DMS153 (cell line): ENCODE measurements around the gene NOSIP.
A peak's percentile ranks its signal among the peaks of the same experiment; 100 is the strongest.
"Not testable (repeated sequence)": the region's sequence is repeated elsewhere in the genome, so short reads cannot be mapped to it uniquely, and the experiment has no call there.

ENCODE experiments used
- DNase-seq: peaks from one replicate; lab custom pipeline; 2025; lab: John Stamatoyannopoulos, UW

The NOSIP gene

GRCh38 chr19:49580264-49581006 lies at the start of gene NOSIP:
Gene NOSIP, minus strand, starts transcription at chr19:49580556. Its CDS starts 19,865 bp downstream, at chr19:49560691.
- DNase-seq, result peak; percentile 93

GRCh38 chr19:49629659-49630058 lies 49.3 kb upstream of the NOSIP start:
- DNase-seq, result no peak

DNA sequence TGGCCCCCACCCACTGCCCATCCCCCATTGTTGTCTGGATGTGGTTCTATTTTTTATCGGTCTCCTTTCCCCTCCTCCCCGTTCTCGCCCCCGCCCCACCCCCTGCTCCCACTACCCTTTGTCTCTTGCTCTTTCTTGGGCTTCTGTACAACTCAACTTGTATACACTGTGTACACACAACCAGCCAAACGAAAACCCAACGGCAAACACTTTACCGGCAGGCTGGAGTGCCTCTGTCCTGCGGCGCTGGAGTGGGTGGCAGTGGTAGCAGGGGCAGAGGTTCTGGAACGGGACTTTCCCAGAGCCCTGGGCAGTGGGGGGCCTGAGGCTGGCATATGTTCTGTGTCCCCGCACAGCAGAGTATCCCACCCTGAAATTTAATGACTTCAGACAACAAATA lies 45.9 kb upstream of the NOSIP start:
- no peak for DNase-seq

- DNase-seq, result no peak
Observed at GRCh38 chr19:49624967-49625910, 44.9 kb upstream of the NOSIP start.

DNA sequence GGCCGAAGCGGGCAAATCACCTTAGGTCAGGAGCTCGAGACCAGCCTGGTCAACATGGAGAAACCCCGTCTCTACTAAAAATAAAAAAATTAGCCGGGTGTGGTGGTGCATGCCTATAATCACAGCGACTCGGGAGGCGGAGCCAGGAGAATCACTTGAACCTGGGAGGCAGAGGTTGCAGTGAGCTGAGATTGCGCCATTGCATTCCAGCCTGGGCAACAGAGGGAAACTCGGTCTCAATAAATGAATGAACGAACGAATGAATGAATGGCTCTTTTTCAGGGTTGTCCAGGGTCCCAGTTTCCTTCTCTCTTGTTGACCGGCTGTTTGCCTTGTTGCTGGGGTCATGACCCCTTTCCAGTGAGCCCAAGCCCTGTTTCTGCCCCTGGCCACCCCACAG lies 37.5 kb upstream of the NOSIP start:
- DNase-seq, result not testable (repeated sequence)

DNA sequence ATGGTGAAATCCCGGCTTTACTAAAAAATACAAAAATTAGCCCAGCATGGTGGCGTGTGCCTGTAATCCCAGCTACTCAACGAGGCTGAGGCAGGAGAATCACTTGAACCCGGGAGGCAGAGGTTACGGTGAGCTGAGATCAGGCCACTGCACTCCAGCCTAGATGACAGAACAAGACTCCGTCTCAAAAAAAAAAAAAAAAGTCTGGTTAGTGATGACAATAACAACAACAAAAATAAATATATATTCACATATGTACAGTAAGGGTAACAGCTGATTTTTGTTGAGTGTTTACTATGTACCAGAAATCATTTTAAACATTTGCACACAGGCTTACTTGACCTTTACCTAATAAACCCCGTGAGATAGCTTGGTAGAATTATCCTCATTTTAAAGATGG lies 36.6 kb upstream of the NOSIP start:
- DNase-seq, result no peak

- no peak for DNase-seq
Observed at GRCh38 chr19:49616532-49616931, 36.2 kb upstream of the NOSIP start.

DNA sequence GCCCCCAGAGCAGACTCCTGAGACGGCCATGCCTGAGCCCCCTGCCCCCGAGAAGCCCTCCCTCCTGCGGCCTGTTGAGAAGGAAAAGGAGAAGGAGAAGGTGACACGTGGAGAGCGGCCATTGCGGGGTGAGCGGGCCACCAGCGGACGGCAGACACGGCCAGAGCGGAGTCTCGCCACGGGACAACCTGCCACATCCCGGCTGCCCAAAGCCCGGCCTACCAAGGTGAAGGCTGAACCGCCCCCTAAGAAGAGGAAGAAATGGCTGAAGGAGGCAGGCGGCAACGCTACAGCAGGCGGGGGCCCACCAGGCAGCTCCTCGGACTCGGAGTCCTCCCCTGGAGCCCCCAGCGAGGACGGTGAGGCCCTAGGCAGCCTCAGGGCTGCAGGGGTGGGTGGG lies 35.5 kb upstream of the NOSIP start:
- DNase-seq, result no peak

- DNase-seq, result no peak
Observed at GRCh38 chr19:49614096-49614833, 33.9 kb upstream of the NOSIP start.

DNA sequence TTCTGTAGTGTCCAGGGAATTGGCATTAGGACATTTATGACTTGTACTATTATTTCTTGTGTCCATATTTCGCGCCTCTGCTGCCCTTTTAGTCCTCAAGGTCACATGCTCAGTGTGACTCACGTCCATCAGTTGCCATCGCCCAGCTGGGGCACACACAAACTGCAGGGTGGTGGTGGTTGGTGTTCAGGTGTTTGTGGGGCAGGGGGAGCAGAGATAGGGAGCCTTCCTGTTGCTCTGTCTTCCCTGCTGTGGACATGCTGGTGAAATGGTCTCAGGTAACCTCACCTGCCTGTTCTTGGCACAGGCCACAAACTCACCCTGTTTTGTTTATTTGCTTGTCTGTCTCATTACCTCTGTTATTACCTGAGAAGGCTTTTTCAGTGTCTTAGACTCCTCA lies 33.0 kb upstream of the NOSIP start:
- DNase-seq, result no peak

GRCh38 chr19:49609499-49610092 lies 29.2 kb upstream of the NOSIP start:
- no peak for DNase-seq

DNA sequence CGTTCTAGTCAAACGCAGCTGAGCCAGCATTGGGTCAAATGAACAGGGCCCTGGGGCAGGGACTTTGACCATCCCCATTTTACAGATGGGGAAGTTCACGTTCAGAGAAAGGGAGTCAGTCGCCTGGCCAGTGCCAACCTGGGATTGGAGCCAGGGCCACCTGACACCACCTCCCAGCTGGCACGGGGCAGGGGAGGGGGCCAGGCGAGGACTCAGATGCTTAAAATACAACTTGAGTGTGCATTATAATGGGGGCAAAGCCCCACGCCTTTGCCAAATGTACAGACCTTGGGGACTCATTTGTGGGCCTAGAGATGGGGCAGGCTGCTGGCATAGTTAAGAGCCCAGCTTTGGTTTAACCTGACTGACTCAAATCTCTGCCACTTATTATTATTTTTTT lies 25.2 kb upstream of the NOSIP start:
- no peak for DNase-seq

GRCh38 chr19:49602806-49603205 lies 22.4 kb upstream of the NOSIP start:
- DNase-seq, result no peak

DNA sequence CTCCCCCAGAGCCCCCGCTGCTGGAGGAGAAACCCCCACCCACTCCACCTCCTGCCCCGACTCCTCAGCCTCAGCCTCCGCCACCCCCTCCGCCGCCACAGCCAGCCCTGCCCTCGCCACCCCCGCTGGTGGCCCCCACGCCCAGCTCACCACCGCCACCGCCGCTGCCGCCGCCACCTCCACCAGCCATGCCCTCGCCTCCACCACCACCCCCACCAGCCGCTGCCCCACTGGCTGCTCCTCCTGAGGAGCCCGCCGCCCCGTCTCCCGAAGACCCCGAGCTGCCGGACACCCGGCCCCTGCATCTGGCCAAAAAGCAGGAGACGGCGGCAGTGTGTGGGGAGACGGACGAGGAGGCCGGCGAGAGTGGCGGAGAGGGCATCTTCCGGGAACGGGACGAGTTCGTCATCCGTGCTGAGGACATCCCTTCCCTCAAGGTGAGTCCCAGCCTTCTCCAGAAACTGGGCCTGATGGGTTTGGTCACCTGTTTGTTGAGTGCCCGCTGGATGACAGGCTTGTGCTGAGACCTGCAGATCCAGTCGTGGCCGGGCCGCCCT lies 21.2 kb upstream of the NOSIP start:
- no peak for DNase-seq

DNA sequence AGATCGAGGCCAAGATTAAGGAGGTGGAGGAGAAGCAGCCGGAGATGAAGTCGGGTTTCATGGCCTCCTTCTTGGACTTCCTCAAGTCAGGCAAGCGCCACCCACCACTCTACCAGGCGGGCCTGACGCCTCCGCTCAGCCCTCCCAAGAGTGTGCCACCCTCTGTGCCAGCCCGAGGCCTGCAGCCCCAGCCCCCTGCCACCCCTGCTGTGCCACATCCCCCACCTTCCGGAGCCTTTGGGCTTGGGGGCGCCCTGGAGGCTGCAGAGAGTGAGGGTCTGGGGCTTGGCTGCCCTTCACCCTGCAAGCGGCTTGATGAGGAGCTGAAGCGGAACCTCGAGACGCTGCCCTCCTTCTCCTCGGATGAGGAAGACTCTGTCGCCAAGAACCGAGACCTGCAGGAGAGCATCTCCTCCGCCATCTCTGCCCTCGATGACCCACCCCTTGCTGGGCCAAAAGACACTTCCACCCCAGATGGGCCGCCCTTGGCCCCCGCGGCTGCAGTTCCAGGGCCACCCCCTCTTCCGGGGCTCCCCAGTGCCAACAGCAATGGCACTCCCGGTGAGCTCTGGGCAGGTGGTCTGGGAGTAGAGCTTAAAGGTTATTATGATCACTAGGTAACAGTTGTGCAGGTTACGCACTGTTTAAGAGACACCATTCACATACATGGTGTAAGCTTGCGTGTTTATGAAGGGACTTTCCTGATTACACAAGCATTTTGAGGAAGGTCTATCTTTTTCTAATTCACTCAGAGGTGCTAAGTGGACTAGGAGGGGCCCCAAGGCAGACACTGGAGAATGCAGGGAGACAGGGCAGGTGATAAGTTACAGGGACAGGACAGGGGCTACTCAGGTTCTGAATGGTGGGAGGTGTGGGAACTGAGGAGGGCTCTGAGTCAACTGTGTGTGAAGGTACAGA lies 19.3 kb upstream of the NOSIP start:
- no peak for DNase-seq

DNA sequence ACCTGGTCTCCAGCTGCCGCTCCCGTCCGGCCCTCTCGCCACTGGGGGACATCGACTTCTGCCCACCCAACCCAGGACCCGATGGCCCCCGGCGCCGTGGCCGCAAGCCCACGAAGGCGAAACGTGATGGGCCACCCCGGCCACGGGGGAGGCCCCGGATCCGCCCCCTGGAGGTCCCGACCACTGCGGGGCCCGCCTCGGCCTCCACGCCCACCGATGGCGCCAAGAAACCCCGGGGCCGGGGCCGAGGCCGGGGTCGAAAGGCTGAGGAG lies 17.3 kb upstream of the NOSIP start:
- DNase-seq, result no peak

DNA sequence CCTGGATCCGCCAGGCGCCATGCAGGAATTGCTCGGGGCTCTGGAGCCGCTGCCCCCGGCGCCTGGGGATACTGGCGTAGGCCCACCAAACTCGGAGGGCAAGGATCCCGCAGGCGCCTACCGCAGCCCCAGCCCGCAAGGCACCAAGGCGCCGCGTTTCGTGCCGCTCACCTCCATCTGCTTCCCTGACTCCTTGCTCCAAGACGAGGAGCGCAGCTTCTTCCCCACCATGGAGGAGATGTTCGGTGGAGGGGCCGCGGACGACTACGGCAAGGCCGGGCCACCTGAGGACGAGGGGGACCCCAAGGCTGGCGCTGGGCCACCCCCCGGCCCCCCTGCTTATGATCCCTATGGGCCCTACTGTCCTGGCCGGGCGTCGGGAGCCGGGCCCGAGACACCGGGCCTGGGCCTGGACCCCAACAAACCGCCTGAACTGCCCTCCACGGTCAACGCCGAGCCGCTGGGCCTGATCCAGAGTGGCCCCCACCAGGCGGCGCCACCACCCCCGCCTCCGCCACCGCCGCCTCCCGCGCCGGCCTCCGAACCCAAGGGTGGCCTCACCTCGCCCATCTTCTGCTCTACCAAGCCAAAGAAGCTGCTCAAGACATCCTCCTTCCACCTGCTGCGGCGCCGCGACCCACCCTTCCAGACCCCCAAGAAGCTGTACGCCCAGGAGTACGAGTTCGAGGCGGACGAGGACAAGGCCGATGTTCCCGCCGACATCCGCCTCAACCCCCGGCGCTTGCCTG lies 16.8 kb upstream of the NOSIP start:
- DNase-seq, result no peak

- no peak for DNase-seq
Observed at GRCh38 chr19:49596407-49596806, 16.1 kb upstream of the NOSIP start.

GRCh38 chr19:49595819-49596404 lies 15.6 kb upstream of the NOSIP start:
- no peak for DNase-seq
